Skeletal muscle satellite cell (primary cell): ENCODE results near the gene ZNF319.

Experiments used
- H3K27me3 ChIP-seq: 2 replicates; pipeline ENCODE4 v1.7.0; 2013; ENCODE audit warnings: low read length; ENCODE audit not compliant: control insufficient read depth, insufficient read depth
- H3K36me3 ChIP-seq: 2 replicates; pipeline ENCODE4 v1.7.0; 2013; ENCODE audit warnings: mild to moderate bottlenecking, control low read depth, low read length; ENCODE audit not compliant: insufficient read depth
- H3K4me1 ChIP-seq: 2 replicates; pipeline ENCODE4 v1.7.0; 2013; ENCODE audit warnings: low read length; ENCODE audit not compliant: control insufficient read depth, insufficient read depth
- H3K4me2 ChIP-seq: 2 replicates; pipeline ENCODE4 v1.7.0; 2013; ENCODE audit warnings: mild to moderate bottlenecking, low read length
- H3K4me3 ChIP-seq: 2 replicates; pipeline ENCODE4 v1.7.0; 2013; ENCODE audit warnings: low read length
- H3K9ac ChIP-seq: 2 replicates; pipeline ENCODE4 v1.7.0; 2013; ENCODE audit warnings: mild to moderate bottlenecking, low read depth, low read length, moderate library complexity
- H3K9me3 ChIP-seq: replicated peaks from 2 replicates; pipeline ENCODE4 v1.7.0; 2013; ENCODE audit warnings: mild to moderate bottlenecking, control low read depth, low read length

Gene ZNF319

GRCh38 chr16:58042886-58043515 lies 42.5 kb upstream of the ZNF319 start:
- Histone ChIP-seq H3K4me3 (no peak overlapping the region), H3K4me1 (no peaks in the 10 kb centered on the region), H3K9ac (no peak overlapping the region), H3K27me3 (no peaks in the 10 kb centered on the region), H3K4me2 (no peak overlapping the region), H3K9me3 (no peaks in the 10 kb centered on the region), H3K36me3 (no peaks in the 10 kb centered on the region)

- Histone ChIP-seq H3K36me3 (no peaks in the 10 kb centered on the region), H3K27me3 (no peaks in the 10 kb centered on the region), H3K9me3 (no peaks in the 10 kb centered on the region), H3K4me3 (no peak overlapping the region), H3K9ac (no peak overlapping the region), H3K4me1 (no peaks in the 10 kb centered on the region), H3K4me2 (no peak overlapping the region)
These were observed 41.8 kb upstream of the ZNF319 start for GRCh38 chr16:58042001-58042885.

DNA sequence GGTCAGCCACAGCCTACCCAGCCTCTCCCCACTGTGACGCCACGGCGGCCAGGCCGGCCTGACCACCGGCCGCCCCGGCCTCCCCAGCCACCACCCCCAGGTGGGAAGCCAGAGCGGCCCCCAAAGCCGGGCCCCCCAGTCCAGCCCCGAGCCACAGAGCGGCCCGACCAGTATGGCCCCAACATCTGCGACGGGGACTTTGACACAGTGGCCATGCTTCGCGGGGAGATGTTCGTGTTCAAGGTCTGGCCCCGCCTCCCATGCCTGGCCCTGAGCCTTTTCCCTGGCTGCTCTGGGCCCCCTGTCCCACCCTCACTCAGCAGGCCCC lies 41.1 kb upstream of the ZNF319 start:
- H3K4me3 ChIP-seq: no peak overlapping the region
- no peaks in the 10 kb centered on the region for H3K4me1 ChIP-seq
- no peak overlapping the region for H3K4me2 ChIP-seq
- H3K36me3 ChIP-seq: no peaks in the 10 kb centered on the region
- no peaks in the 10 kb centered on the region for H3K9me3 ChIP-seq
- H3K27me3 ChIP-seq: no peaks in the 10 kb centered on the region
- no peak overlapping the region for H3K9ac ChIP-seq

DNA sequence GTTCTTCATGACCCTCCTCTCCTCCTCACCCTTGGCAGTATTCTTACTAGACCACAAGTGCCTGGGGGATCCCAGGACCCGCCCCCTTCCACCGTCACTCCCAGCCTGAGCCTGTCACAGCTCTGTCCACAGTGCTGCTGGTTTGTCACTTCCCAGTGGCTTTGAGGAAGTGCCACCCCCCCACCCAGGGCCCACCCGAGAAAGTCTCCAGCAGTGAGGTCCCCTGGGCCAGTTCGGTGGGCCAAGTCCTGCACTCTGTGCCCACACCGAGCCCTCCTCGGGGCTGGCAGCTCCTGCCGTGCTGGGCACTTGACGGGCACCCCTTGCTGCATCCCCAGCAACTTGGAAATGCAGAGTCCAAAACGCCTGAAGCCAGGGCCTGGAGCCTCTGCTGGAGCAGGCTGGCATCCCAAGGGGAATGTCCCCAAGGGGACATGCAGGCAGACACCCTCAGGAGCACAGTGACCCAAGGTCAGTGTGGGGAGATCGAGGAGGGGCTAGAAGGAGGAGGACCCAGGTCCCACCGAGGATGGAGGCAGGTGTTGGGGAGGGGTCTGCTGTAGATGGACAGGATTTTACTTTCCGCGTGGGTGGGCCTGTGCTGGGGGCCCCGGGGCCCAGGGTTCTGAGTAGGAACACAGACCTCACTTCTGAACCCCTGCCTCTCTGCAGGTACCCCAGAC lies 40.6 kb upstream of the ZNF319 start:
- Histone ChIP-seq H3K4me2 (no peak overlapping the region), H3K27me3 (no peaks in the 10 kb centered on the region), H3K9ac (no peak overlapping the region), H3K4me3 (no peak overlapping the region), H3K36me3 (no peaks in the 10 kb centered on the region), H3K4me1 (no peaks in the 10 kb centered on the region), H3K9me3 (no peaks in the 10 kb centered on the region)

DNA sequence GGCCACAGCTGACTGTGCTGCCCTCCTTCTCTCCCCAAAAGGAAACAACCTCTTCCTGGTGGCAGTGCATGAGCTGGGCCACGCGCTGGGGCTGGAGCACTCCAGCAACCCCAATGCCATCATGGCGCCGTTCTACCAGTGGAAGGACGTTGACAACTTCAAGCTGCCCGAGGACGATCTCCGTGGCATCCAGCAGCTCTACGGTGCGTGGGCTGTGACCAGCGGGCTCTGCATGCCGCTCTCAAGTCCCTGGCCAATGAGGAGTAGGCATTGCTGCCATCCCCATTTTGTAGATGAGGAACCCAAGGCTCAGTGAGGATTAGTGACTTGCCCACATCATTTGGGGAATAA lies 40.0 kb upstream of the ZNF319 start:
- H3K36me3 ChIP-seq: no peaks in the 10 kb centered on the region
- no peak overlapping the region for H3K4me3 ChIP-seq
- H3K4me1 ChIP-seq: no peaks in the 10 kb centered on the region
- no peak overlapping the region for H3K4me2 ChIP-seq
- H3K27me3 ChIP-seq: peaks cover 3% of the 10 kb centered on the region
- H3K9ac ChIP-seq: no peak overlapping the region
- H3K9me3 ChIP-seq: no peaks in the 10 kb centered on the region

- Histone ChIP-seq H3K9ac (no peak overlapping the region), H3K4me3 (no peak overlapping the region), H3K9me3 (no peaks in the 10 kb centered on the region), H3K4me1 (no peaks in the 10 kb centered on the region), H3K27me3 (peaks cover 5% of the 10 kb centered on the region), H3K36me3 (no peaks in the 10 kb centered on the region), H3K4me2 (no peak overlapping the region)
These were observed 39.5 kb upstream of the ZNF319 start for GRCh38 chr16:58039829-58040495.

DNA sequence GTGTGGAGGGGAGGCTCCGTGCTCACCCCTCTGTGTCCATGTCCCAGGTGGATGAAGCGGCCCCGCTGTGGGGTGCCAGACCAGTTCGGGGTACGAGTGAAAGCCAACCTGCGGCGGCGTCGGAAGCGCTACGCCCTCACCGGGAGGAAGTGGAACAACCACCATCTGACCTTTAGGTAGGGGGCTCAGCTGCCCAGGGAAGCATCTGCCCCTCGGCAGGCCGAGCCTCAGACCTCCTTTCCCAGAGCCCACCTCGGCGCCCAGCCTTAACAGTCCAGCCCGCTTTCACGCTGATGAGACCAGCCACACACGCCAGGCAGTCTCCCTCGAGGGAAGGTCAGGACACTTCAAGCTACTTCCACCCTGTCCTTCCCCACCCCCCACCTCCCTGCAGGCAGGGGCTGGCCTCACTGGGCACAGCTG lies 37.8 kb upstream of the ZNF319 start:
- no peak overlapping the region for H3K9ac ChIP-seq
- H3K4me1 ChIP-seq: no peaks in the 10 kb centered on the region
- H3K36me3 ChIP-seq: no peaks in the 10 kb centered on the region
- H3K27me3 ChIP-seq: peaks cover 5% of the 10 kb centered on the region
- H3K4me3 ChIP-seq: no peak overlapping the region
- no peaks in the 10 kb centered on the region for H3K9me3 ChIP-seq
- no peak overlapping the region for H3K4me2 ChIP-seq

DNA sequence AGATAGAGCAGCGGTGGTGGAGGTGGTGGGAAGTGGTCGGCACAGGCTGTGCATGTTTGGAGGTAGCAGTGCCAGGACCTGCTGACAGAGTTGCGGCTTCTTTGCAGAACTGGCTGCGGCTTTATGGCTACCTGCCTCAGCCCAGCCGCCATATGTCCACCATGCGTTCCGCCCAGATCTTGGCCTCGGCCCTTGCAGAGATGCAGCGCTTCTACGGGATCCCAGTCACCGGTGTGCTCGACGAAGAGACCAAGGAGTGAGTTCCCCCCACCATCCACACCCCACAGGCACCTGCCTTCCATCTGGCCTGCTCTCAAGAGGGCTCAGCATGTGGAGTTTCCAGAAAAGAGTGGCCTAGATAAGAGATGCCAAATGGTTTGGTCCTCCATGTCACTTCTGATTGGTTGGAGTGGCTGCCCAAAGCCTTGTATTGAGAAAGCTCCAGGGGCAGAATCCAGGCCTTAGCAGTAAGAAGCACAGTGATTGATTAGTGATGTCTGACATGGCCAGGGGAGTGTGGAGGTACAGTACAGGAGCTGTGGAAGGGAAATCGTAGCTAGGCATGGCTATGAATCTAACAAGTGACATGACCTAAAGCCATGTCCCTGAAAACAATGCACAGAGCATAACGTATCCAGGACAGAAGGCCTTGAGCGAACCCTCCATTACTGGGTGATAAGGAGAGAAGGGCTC lies 37.0 kb upstream of the ZNF319 start:
- Histone ChIP-seq H3K4me3 (no peak overlapping the region), H3K9ac (no peak overlapping the region), H3K4me2 (no peak overlapping the region), H3K9me3 (no peaks in the 10 kb centered on the region), H3K4me1 (no peaks in the 10 kb centered on the region), H3K27me3 (peaks cover 5% of the 10 kb centered on the region), H3K36me3 (no peaks in the 10 kb centered on the region)

DNA sequence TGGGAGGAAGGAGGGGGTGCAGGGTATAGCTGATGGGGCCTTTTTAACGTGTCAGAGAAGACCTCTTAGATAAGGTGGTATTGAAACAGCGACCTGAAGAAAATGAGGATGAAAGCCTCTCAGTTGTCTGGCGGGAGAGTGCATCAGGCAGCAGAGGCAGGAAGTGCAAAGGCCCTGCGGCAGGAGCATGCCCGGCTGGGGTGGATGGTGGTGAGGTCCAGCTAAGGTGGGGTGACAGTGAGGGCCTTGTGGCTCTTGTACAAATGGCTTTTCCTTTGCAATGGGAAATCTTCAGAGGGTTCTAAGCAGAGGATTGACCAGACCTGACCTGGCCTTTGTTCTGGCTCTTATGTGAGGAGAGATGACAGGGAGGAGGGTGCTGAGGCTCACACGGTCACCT lies 36.5 kb upstream of the ZNF319 start:
- H3K4me1 ChIP-seq: no peaks in the 10 kb centered on the region
- H3K27me3 ChIP-seq: peaks cover 5% of the 10 kb centered on the region
- no peaks in the 10 kb centered on the region for H3K9me3 ChIP-seq
- no peak overlapping the region for H3K4me2 ChIP-seq
- H3K36me3 ChIP-seq: no peaks in the 10 kb centered on the region
- no peak overlapping the region for H3K9ac ChIP-seq
- H3K4me3 ChIP-seq: no peak overlapping the region

- Histone ChIP-seq H3K4me3 (no peak overlapping the region), H3K9me3 (no peaks in the 10 kb centered on the region), H3K27me3 (peaks cover 5% of the 10 kb centered on the region), H3K4me1 (no peaks in the 10 kb centered on the region), H3K4me2 (no peak overlapping the region), H3K36me3 (no peaks in the 10 kb centered on the region), H3K9ac (no peak overlapping the region)
These were observed 35.1 kb upstream of the ZNF319 start for GRCh38 chr16:58035356-58036170.
